ENCODE results near the gene NOS3. TPM values are rescaled to one million over a fixed set of nuclear protein-coding genes. Genes with fewer than 3 reads are reported as not detected.

The NOS3 gene
- polyA plus RNA-seq, 1 experiment = 1.3 TPM

DNA sequence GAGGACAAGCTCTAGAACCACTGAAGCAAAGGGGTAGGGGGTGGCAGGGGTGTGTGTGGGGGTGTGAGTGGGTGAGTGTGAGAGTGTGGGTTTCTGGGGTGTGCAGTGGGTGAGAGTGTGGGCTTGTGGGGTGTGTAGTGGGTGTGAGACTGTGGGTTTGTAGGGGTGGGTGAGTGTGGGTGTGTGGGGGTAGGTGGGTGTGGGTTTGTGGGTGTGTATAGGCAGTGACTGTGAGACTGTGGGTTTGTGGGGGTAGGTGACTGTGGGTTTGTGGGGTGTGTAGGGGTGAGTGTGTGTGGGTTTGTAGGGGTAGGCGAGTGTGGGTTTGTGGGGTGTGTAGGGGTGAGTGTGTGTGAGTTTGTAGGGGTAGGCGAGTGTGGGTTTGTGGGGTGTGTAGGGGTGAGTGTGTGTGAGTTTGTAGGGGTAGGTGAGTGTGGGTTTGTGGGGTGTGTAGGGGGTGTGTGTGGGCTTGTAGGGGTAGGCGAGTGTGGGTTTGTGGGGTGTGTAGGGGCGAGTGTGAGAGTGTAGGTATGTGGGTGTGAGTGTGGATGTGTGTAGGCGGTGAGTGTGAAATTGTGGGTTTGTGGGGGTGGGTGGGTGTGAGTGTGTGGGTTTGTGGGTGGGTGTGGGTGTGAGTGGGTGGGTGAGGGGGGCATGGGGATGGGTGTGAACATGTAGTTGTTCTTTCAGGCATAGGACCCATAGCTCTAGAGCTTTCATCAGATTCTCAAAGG is 8.8 kb downstream of the NOS3 start:
- ChIA-PET CTCF (no interaction called here), POLR2A (no interaction called here)
- TF ChIP-seq, protein P1, sequence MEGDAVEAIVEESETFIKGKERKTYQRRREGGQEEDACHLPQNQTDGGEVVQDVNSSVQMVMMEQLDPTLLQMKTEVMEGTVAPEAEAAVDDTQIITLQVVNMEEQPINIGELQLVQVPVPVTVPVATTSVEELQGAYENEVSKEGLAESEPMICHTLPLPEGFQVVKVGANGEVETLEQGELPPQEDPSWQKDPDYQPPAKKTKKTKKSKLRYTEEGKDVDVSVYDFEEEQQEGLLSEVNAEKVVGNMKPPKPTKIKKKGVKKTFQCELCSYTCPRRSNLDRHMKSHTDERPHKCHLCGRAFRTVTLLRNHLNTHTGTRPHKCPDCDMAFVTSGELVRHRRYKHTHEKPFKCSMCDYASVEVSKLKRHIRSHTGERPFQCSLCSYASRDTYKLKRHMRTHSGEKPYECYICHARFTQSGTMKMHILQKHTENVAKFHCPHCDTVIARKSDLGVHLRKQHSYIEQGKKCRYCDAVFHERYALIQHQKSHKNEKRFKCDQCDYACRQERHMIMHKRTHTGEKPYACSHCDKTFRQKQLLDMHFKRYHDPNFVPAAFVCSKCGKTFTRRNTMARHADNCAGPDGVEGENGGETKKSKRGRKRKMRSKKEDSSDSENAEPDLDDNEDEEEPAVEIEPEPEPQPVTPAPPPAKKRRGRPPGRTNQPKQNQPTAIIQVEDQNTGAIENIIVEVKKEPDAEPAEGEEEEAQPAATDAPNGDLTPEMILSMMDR (IDR thresholded peaks at IDR 0.05; ENCODE audit: insufficient read depth, low read depth, low read length) = no peak
- no peaks in the 10 kb centered on the region for H3K36me3 ChIP-seq (ENCODE audit: control insufficient read depth, insufficient read depth, low read length)
- H3K4me3 ChIP-seq (ENCODE audit: low read depth, low read length) = no peak overlapping the region
- H3K27me3 ChIP-seq (ENCODE audit: control insufficient read depth, insufficient read depth, low read length) = no peaks in the 10 kb centered on the region; the same call in none of the 2 replicates
- no peak for DNase-seq (ENCODE audit: low read depth)

DNA sequence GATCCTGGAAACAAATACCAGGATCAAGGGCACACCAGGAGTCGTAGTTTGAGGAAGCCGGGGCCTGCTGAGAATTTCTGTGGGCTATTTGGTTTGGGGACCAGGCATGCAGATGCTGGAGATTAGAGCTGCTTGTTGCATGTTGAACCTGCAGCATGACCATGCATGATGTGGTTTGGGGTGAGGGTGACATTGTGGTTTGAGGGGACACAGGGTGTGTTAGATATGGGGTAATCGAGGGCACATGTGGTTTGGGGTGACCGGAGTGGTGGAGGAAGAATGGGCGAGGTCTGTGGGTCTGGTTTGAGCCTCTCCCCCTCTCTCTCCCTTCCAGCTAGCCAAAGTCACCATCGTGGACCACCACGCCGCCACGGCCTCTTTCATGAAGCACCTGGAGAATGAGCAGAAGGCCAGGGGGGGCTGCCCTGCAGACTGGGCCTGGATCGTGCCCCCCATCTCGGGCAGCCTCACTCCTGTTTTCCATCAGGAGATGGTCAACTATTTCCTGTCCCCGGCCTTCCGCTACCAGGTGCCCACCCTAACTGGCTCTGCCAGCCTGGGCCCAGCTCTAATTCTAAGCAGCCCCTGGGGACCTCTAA is 10.2 kb downstream of the NOS3 start:
- no peaks in the 10 kb centered on the region for H3K36me3 ChIP-seq (ENCODE audit: control insufficient read depth, insufficient read depth, low read length)

DNA sequence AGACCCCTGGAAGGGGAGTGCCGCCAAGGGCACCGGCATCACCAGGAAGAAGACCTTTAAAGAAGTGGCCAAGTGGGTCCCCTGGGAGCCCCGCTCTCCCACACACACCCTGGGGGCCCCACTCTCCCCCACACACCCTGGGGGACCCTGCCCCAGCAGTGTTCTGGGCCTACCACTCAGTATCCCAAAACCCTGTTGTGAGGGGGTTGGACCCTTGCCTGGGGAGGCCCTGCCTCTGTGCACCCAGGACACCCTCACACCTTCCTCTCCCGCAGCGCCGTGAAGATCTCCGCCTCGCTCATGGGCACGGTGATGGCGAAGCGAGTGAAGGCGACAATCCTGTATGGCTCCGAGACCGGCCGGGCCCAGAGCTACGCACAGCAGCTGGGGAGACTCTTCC is 10.7 kb downstream of the NOS3 start:
- POLR2A ChIA-PET = no interaction called here
- TF ChIP-seq, protein P1 (IDR thresholded peaks at IDR 0.05; ENCODE audit: insufficient read depth, low read depth, low read length) = no peak
- DNase-seq (ENCODE audit: low read depth) = no peak
- H3K27me3 ChIP-seq (ENCODE audit: control insufficient read depth, insufficient read depth, low read length) = no peaks in the 10 kb centered on the region; the same call in none of the 2 replicates
- no peak overlapping the region for H3K4me3 ChIP-seq (ENCODE audit: low read depth, low read length)
- H3K36me3 ChIP-seq (ENCODE audit: control insufficient read depth, insufficient read depth, low read length) = no peaks in the 10 kb centered on the region
- CTCF ChIA-PET = no interaction called here

More for the DNA sequence above, 10.2 kb downstream of the NOS3 start:
- TF ChIP-seq, protein P1 (IDR thresholded peaks at IDR 0.05; ENCODE audit: insufficient read depth, low read depth, low read length) = no peak
- ChIA-PET CTCF (no interaction called here), POLR2A (no interaction called here)
- H3K27me3 ChIP-seq (ENCODE audit: control insufficient read depth, insufficient read depth, low read length) = no peaks in the 10 kb centered on the region; the same call in none of the 2 replicates
- no peak overlapping the region for H3K4me3 ChIP-seq (ENCODE audit: low read depth, low read length)
- DNase-seq (ENCODE audit: low read depth) = no peak

DNA sequence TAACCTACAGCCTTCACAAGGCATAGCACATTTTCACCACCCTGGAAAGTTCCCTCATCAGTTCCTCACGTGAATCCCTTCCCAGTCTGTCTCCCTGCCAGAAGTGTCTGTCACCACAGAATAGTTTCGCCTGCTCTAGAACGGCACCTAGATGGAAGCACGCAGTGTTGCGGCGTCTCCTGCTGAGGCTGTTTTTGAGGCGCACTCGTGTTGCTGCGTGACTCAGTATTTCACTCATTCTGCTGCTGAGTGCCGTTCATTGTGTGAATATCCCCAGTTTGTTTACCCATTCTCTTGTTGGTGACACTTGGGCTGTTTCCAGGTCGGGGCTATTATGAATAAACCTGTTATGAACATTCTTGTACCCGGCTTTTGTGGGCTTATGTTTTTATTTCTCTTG is 12.8 kb downstream of the NOS3 start:
- ChIA-PET CTCF (interaction anchor here (1.6 kb wide), 1 partner anchor 18 kb away, joined by 4 read pairs; no protein-coding TSS in a partner anchor), POLR2A (no interaction called here)
- TF ChIP-seq, protein P1 (IDR thresholded peaks at IDR 0.05; ENCODE audit: insufficient read depth, low read depth, low read length) = no peak
- peaks cover 2% of the 10 kb centered on the region for H3K27me3 ChIP-seq (ENCODE audit: control insufficient read depth, insufficient read depth, low read length)
- H3K36me3 ChIP-seq (ENCODE audit: control insufficient read depth, insufficient read depth, low read length) = no peaks in the 10 kb centered on the region
- no peak for DNase-seq (ENCODE audit: low read depth)
- H3K4me3 ChIP-seq (ENCODE audit: low read depth, low read length) = no peak overlapping the region

DNA sequence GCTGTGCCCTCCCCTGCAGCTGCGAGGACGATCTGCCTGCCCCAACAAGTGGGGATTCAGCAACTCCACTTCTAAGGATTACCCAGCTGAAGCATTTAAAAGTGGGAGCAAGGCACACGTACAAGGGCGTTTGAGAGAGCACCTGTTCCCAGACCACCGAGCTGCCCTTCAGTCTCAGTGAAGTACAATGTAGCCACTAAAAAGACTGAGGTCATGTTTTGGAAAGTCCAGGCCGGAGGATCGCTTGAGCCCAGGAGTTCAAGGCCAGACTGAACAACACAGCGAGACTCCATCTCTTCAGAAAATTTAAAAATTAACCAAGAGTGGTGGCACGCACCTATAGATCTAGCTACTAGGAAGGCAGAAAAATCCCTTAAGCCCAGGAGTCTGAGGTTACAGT is 14.7 kb downstream of the NOS3 start:
- Histone ChIP-seq H3K36me3 (ENCODE audit: control insufficient read depth, insufficient read depth, low read length) (no peaks in the 10 kb centered on the region), H3K27me3 (ENCODE audit: control insufficient read depth, insufficient read depth, low read length) (peaks cover 2% of the 10 kb centered on the region; the same call in 1 of the 2 replicates), H3K4me3 (ENCODE audit: low read depth, low read length) (no peak overlapping the region)
- DNase-seq (ENCODE audit: low read depth) = no peak
- ChIA-PET CTCF (interaction anchor here (1.0 to 1.4 kb wide), 2 partner anchors 8 to 20 kb away, joined by 4 read pairs; no protein-coding TSS in a partner anchor), POLR2A (no interaction called here)
- TF ChIP-seq, protein P1 (IDR thresholded peaks at IDR 0.05; ENCODE audit: insufficient read depth, low read depth, low read length) = no peak
